ENCODE measurements around the gene RPS16.
A peak's percentile ranks its signal among the peaks of the same experiment; 100 is the strongest.

Gene RPS16

DNA sequence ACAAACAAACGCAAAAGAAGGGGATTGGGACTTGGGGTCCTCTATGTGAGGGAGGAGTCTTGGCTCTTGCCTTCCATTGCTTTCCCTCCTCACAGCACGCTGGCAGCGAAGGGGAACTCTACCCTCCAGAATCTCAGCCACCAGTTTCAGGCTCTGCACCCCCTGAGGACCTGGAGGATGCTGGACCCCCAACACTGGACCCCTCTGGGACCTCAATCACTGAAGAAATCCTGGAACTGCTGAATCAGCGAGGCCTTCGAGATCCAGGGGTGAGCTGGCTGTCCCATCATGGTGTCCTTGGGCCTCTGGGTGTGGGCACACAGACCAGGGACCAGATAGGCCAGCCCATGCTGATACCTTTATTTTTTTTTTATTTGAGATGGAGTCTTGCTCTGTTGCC, 13.7 kb downstream of the RPS16 start:
- DNase-seq (ENCODE audit: low spot score): no peak

DNA sequence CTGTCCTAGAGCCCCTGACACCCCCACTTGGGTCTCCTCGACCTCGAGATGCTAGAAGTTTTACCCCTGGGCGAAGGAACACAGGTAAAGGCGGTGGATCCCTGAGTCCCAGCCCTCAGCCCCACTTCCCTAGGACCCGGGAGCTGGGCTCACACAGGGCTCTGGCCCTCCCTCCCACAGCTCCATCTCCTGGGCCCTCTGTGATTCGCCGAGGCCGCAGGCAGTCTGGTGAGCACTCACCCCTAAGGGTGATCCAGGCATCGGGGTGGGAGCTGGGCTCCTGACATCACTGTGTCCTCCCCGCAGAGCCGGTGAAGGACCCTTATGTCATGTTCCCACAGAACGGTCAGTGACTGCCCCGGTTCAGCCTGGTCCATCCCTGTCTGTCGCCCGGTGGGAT, 15.0 kb downstream of the RPS16 start:
- no peak for DNase-seq (ENCODE audit: low spot score)

DNA sequence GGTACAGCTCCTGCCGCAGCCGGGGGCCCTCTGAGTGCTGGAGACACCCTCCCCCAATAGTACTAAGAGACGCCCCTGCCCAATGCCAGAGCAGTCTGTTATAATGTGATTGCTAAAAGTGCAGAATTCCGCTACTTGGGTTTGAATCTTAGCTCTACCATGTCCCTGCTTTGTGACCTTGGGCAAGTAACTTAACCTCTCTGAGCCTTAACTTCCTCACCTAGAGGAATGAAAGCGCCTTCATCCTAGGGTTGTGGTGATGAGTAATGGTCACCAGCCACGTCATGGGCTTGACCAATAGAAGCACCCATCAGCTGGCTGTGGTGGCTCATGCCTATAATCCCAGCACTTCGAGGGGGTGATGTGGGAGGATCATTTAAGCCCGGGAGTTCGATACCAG, 16.7 kb downstream of the RPS16 start:
- no peak for DNase-seq (ENCODE audit: low spot score)

DNA sequence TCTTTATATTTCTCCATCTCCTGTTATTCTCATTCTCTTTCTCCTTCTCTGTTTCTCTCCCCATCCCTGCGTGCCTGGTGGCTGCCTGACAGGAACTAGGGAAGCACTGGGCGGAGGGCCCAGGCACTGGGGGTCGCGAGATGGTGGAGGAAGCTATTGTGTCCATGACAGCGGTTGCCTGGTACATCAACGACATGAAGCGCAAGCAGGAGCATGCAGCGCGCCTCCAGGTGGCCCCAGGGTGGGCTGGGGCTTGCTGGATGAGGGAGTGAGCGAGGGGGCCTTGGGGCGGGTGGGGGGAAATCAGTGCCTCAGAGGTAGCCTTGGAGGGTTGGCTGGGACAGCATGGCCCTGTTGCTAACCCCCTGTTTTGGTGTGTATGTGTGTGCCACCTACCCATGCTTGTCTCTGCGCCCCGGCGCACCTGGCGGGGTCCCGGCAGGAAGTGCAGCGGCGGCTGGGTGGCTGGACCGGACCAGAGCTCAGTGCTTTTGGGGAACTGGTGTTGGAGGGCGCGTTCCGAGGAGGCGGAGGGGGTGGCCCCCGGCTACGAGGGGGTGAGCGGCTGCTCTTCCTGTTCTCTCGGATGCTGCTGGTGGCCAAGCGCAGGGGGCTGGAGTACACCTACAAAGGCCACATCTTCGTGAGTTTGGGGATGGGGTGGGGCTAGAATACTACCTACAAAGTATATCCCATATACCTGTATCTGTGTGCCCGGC, 18.1 kb downstream of the RPS16 start:
- DNase-seq (ENCODE audit: low spot score): no peak

GRCh38 chr19:39416152-39417120, 19.3 kb downstream of the RPS16 start:
- DNase-seq (ENCODE audit: low spot score): no peak

DNA sequence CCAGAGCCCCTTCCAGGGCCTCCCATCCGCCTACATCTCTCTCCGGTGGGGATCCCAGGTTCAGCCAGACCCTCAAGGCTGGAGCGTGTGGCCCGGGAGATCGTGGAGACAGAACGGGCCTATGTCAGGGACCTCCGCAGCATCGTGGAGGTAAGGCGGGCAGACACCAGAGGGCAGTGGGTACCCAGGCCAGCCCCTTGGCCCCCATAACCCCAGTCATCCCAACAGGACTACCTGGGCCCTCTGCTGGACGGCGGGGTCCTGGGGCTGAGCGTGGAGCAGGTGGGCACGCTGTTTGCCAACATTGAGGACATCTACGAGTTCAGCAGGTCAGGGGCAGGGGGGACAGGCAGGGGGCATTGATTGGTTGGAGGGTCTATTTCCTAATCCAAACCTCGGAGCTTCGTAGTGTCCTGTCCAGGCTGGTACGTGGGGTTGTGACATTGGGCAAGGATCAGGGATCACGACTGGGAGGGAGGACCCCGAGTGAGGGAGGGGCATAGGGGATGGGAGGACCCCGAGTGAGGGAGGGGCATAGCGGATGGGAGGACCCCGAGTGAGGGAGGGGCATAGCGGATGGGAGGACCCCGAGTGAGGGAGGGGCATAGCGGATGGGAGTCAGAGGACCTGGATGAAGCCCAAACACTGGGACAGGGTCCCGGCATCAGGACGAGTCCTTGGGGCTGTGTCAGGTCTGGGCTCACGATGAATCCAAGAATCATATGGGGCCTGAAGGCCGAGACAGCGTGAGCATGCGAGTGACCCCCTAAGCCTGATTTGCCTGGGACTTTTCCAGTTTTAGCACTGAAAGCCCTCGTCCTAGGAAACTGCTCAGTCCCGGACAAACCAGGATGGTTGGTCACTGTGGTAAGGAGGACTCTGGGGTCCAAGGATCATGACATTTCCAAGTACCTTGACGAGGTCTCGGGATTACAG, 20.4 kb downstream of the RPS16 start:
- no peak for DNase-seq (ENCODE audit: low spot score)

- peak; percentile 55 for DNase-seq (ENCODE audit: low spot score)
Measured at GRCh38 chr19:39413911-39414608, 21.7 kb downstream of the RPS16 start.

GRCh38 chr19:39413272-39413910, 22.4 kb downstream of the RPS16 start:
- DNase-seq (ENCODE audit: low spot score): peak; percentile 68

GRCh38 chr19:39412867-39413271, 22.9 kb downstream of the RPS16 start:
- DNase-seq (ENCODE audit: low spot score): no peak

DNA sequence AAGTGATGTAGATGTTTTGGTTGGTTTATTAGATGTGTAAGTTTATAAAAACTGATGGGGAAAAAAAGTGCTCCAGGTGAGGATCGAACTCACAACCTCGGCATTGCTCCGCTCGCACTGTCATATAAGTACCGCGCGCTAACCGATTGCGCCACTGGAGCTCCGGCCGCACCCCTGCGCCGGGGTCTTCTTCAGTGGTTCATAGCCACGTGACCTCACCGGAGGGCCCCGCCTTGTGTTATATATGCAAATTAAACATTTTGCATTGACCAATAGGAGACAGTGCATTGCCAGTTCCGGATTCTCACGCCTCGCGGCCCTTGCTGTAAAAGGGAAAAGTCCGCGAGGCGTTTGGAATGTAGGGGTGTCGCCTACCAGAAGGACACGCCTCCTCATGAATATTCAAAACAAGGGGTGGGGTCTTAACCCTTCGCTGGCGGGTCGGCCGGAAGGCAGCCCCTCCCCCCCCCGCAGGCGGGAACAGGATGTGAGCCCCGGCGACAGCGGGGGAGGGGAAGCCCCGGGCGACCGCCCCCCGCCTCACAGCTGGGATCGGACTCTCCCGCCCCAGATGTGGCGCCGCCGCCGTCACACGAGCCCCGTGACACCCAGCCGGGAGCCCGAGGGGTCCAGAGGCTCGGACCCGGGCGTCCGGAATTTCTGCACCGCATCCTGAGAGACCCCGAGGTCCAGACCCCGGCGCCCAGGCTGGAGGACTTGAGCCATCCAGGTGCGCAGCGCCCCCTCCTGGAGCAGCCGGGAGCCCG, 23.5 kb downstream of the RPS16 start, which contains the start of gene PLEKHG2:
Gene PLEKHG2, plus strand, starts transcription at position 570 of the 767 bp plus-strand sequence. CDS start 1,418 bp downstream, outside the sequence.
- peak; percentile 94 for DNase-seq (ENCODE audit: low spot score)

DNA sequence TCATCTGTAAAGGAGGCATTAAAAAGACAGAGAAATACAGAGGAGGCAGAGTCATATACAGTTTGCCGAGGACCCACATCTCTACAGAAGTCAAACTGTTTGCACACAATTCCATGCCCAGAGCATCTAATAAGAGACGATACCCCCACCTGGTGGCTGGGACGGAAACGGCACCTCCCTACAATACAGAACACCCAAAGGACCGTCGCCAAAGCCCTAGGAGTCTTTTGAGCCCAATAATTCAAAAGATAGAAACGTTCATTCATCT, 24.0 kb downstream of the RPS16 start:
- peak; percentile 64 for DNase-seq (ENCODE audit: low spot score)

DNA sequence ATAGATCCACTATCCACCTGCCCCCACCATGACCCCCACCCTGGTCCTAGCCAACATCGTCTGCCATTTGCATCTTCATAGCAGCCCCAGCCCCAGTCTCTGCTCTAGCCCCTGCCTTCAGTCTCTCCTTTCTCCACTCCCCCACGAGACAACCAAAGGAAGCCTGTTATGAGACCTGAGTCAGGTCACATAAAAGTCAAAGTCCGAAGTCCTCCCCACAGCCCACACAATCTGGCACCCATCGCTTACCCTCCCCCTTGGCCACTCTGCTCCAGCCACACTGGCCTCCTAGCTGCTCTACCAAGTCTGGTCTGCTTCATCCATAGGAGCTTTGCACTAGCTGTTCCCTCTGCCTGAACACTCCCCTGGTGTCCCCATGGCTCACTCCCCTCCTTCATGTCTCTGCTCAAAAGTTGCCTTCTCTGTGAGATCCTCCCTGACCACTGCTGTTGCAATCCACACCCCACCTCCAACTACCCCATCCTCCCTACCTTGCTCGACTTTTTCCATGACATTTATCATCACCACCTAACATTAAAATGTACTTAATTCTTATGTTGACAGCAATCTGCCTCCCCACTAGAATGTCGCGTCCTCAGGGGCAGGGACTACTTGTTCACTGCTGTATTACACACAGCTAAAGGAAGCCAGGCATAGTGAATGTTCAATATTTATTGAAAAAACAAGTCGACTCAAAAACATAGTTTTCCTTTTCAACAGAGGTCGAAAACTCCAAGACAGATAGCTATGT, 24.5 kb downstream of the RPS16 start:
- no peak for DNase-seq (ENCODE audit: low spot score)

GRCh38 chr19:39410831-39411080, 25.0 kb downstream of the RPS16 start:
- no peak for DNase-seq (ENCODE audit: low spot score)

DNA sequence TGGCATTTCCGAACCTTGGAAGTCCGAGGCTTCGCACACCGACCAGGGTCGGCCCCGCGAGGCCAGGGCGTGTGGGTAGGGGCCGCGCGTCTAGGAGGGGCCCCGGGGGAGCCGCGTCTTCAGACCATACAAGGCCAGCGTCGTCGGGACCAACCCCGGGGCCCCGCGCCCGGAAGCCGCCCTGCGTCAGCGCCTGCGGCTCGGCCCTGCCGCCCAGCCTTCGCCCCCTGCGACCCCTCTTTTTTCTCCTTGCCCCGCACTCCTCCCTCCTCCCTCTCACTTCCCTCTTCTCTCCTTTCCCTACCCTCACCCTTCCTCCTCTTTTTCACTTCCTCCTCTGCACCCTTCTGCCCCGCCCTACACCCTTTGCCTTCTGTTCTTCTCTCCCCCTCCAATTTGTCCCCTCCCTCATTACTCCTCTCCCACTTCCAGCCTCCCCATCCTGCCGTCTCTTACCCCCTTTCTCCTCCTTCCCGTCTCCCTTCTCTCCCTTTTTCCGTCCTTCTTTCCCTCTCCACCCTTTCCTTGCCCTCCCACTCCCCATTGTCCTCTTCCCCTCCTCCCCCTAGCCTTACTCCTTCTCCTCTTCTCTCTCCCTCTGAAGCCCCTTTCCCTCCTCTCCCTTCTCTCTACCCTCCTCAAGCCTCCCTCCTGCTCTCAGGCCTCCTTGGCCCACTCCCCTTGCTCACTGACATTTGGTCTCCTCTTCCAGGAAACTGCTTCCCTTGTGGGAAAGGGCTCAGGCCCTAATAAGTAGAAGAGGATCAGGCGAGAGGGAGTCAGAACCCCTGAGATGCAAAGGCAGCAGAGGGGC, 25.5 kb downstream of the RPS16 start:
- DNase-seq (ENCODE audit: low spot score): peak; percentile 51

DNA sequence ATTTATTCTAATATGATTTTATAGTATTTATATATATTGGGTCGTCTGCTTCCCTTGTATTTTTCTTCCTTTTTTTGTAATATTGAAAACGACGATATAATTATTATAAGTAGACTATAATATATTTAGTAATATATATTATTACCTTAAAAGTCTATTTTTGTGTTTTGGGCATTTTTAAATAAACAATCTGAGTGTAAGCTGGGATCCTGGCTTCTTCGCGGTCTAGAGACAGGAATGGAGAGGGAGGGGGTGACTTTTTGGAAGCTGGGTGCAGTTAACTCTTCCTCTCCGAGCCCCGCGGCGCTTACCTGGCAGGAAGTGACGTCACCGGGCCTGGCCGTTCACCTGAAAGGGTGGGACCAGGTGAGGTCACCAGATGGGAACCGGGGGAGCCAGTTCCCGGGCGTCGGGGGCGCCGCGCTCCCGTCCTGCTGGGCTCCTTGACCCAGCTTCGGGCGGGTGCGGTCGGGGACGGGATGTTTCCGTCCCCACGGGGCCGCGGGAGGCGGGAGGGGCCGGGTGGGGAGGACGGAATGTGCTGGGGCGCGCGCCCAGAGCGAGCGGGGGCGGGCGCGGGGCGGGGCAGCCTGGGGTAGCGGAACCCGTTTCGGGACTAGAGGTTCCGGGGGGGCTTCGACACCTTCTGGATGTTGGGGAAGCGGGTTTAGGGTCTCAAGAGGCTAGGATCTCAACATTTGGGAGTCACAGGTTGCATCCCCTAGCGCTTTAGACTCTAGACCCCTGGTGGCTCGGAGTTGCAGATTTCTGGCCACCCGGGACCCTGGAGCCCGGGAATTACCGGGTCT, 26.3 kb downstream of the RPS16 start:
- peak; percentile 66 for DNase-seq (ENCODE audit: low spot score)

- DNase-seq (ENCODE audit: low spot score): no peak
Measured at GRCh38 chr19:39408392-39409207, 27.1 kb downstream of the RPS16 start.
